HL-60 (cell line): Measurements from ENCODE around the gene PLSCR4.

Source experiments
- DNase-seq, 2 experiments: peaks; one replicate each; pipeline ENCODE4 v3.0.0-alpha.2; 2010 to 2020; ENCODE audit warnings: low read depth in 1 of 2, low spot score in 1 of 2
- H3K27ac ChIP-seq: fragments of 250-450 bp; sonication (Bioruptor Pico); replicated peaks from 2 replicates; pipeline ENCODE4 v1.5.1; 2020; ENCODE audit warnings: mild to moderate bottlenecking, moderate library complexity
- H3K27me3 ChIP-seq: fragments of 250-450 bp; sonication (Bioruptor Pico); 2 replicates; pipeline ENCODE4 v1.5.1; 2021; ENCODE audit warnings: mild to moderate bottlenecking, moderate library complexity; ENCODE audit not compliant: insufficient read depth, poor library complexity, severe bottlenecking
- H3K4me3 ChIP-seq: replicated peaks from 2 replicates; pipeline ENCODE4 v1.5.1; 2011; ENCODE audit warnings: mild to moderate bottlenecking, control low read depth, low read length; ENCODE audit not compliant: insufficient read depth
- GABPA ChIP-seq: IDR thresholded peaks from 2 replicates; pipeline ENCODE4 v1.6.1; 2012; ENCODE audit warnings: low read depth
- POLR2AphosphoS5 ChIP-seq: IDR thresholded peaks from 2 replicates; pipeline ENCODE4 v1.6.1; 2012; ENCODE audit warnings: low read depth
- SPI1 ChIP-seq: IDR thresholded peaks from 2 replicates; pipeline ENCODE4 v1.6.1; 2012; ENCODE audit warnings: low read depth, mild to moderate bottlenecking, borderline replicate concordance
- TF ChIP-seq, protein P1 (sequence below): IDR thresholded peaks from one replicate; pipeline ENCODE4 v1.5.1; 2011; ENCODE audit warnings: low read length, control low read depth, inconsistent platforms; ENCODE audit not compliant: insufficient read depth
- TF ChIP-seq, protein P2 (sequence below): IDR thresholded peaks from 2 replicates; pipeline ENCODE4 v1.6.1; 2012; ENCODE audit warnings: low read depth; ENCODE audit not compliant: insufficient replicate concordance

Gene PLSCR4

GRCh38 chr3:146177072-146177471, 73.8 kb downstream of the PLSCR4 start:
- H3K27me3 ChIP-seq, result no peaks in the 10 kb centered on the region
- H3K27ac ChIP-seq, result no peak overlapping the region
- no peak overlapping the region for H3K4me3 ChIP-seq
- TF ChIP-seq, protein P1, sequence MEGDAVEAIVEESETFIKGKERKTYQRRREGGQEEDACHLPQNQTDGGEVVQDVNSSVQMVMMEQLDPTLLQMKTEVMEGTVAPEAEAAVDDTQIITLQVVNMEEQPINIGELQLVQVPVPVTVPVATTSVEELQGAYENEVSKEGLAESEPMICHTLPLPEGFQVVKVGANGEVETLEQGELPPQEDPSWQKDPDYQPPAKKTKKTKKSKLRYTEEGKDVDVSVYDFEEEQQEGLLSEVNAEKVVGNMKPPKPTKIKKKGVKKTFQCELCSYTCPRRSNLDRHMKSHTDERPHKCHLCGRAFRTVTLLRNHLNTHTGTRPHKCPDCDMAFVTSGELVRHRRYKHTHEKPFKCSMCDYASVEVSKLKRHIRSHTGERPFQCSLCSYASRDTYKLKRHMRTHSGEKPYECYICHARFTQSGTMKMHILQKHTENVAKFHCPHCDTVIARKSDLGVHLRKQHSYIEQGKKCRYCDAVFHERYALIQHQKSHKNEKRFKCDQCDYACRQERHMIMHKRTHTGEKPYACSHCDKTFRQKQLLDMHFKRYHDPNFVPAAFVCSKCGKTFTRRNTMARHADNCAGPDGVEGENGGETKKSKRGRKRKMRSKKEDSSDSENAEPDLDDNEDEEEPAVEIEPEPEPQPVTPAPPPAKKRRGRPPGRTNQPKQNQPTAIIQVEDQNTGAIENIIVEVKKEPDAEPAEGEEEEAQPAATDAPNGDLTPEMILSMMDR, result no peak
- no peak for TF ChIP-seq SPI1
- TF ChIP-seq GABPA, result no peak
- TF ChIP-seq POLR2AphosphoS5, result no peak
- TF ChIP-seq, protein P2, sequence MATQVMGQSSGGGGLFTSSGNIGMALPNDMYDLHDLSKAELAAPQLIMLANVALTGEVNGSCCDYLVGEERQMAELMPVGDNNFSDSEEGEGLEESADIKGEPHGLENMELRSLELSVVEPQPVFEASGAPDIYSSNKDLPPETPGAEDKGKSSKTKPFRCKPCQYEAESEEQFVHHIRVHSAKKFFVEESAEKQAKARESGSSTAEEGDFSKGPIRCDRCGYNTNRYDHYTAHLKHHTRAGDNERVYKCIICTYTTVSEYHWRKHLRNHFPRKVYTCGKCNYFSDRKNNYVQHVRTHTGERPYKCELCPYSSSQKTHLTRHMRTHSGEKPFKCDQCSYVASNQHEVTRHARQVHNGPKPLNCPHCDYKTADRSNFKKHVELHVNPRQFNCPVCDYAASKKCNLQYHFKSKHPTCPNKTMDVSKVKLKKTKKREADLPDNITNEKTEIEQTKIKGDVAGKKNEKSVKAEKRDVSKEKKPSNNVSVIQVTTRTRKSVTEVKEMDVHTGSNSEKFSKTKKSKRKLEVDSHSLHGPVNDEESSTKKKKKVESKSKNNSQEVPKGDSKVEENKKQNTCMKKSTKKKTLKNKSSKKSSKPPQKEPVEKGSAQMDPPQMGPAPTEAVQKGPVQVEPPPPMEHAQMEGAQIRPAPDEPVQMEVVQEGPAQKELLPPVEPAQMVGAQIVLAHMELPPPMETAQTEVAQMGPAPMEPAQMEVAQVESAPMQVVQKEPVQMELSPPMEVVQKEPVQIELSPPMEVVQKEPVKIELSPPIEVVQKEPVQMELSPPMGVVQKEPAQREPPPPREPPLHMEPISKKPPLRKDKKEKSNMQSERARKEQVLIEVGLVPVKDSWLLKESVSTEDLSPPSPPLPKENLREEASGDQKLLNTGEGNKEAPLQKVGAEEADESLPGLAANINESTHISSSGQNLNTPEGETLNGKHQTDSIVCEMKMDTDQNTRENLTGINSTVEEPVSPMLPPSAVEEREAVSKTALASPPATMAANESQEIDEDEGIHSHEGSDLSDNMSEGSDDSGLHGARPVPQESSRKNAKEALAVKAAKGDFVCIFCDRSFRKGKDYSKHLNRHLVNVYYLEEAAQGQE, result no peak
- DNase-seq, result no peak

GRCh38 chr3:146172586-146172985, 78.3 kb downstream of the PLSCR4 start:
- DNase-seq, result no peak
- TF ChIP-seq POLR2AphosphoS5 (no peak), SPI1 (no peak), GABPA (no peak)
- TF ChIP-seq, protein P1, result no peak
- no peak overlapping the region for H3K27ac ChIP-seq
- H3K27me3 ChIP-seq, result no peaks in the 10 kb centered on the region
- H3K4me3 ChIP-seq, result no peak overlapping the region

DNA sequence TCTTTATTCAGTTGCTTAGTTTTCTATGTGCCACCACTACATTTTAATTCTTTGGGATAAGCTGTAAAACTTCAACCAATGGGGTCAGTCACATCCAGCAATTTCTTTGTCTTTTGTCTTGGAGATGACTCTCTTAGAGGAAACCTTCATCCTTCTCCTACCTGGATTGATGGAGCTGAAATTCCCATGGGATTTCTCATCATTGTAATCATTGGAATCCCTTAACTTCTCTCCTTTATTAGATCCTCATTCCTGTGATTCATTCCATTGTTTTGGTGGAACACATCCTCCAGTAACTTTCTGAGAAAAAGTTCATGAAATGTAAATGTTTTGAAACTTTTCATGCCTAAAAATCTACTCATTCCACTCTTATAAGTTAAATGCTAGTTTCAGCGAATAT, 80.3 kb downstream of the PLSCR4 start:
- TF ChIP-seq SPI1, result no peak
- no peak for TF ChIP-seq POLR2AphosphoS5
- no peak for TF ChIP-seq GABPA
- TF ChIP-seq, protein P1, result no peak
- TF ChIP-seq, protein P2, result no peak
- DNase-seq, result no peak
- Histone ChIP-seq H3K27me3 (no peaks in the 10 kb centered on the region), H3K4me3 (no peak overlapping the region), H3K27ac (no peak overlapping the region)

- Histone ChIP-seq H3K27ac (no peak overlapping the region), H3K4me3 (no peak overlapping the region), H3K27me3 (no peaks in the 10 kb centered on the region)
- DNase-seq, result no peak
- TF ChIP-seq, protein P2, result no peak
- TF ChIP-seq SPI1 (no peak), POLR2AphosphoS5 (no peak), GABPA (no peak)
- TF ChIP-seq, protein P1, result no peak
Observed at GRCh38 chr3:146169891-146170290, 81.0 kb downstream of the PLSCR4 start.
